ENCODE data around the gene ANKEF1.

- TF ChIP-seq CTCF (IDR thresholded peaks at IDR 0.05; ENCODE audit: borderline replicate concordance, extremely low read depth, low read length, poor library complexity, severe bottlenecking) = no peak
- no peak for TF ChIP-seq EZH2 (IDR thresholded peaks at IDR 0.05; ENCODE audit: borderline replicate concordance, low read depth, low read length, severe bottlenecking)
Observed at GRCh38 chr20:10007747-10008146, 27.0 kb upstream of the ANKEF1 start.

Data from DND-41 (cell line).